ENCODE data around the gene EID3.

EID3 gene

GRCh38 chr12:104345234-104346066 is 41.9 kb downstream of the EID3 start:
- Histone ChIP-seq H3K27me3 (ENCODE audit: control insufficient read depth, insufficient read depth, low read length) (no peaks in the 10 kb centered on the region), H3K9me3 (ENCODE audit: control insufficient read depth, low read depth, low read length) (no peaks in the 10 kb centered on the region), H3K9ac (ENCODE audit: low read length) (no peak overlapping the region), H3K27ac (ENCODE audit: low read length) (no peak overlapping the region), H3K36me3 (ENCODE audit: control insufficient read depth, low read depth, low read length) (peaks cover 56% of the 10 kb centered on the region), H3K4me1 (ENCODE audit: control insufficient read depth, low read depth, low read length) (peaks cover 3% of the 10 kb centered on the region), H3K4me3 (ENCODE audit: low read length) (no peak overlapping the region)

GRCh38 chr12:104347374-104348075 is 44.0 kb downstream of the EID3 start:
- H3K4me1 ChIP-seq (ENCODE audit: control insufficient read depth, low read depth, low read length), result peaks cover 19% of the 10 kb centered on the region
- H3K36me3 ChIP-seq (ENCODE audit: control insufficient read depth, low read depth, low read length), result peaks cover 38% of the 10 kb centered on the region

GRCh38 chr12:104348283-104348993 is 44.9 kb downstream of the EID3 start:
- peaks cover 36% of the 10 kb centered on the region for H3K36me3 ChIP-seq (ENCODE audit: control insufficient read depth, low read depth, low read length)
- no peaks in the 10 kb centered on the region for H3K9me3 ChIP-seq (ENCODE audit: control insufficient read depth, low read depth, low read length)
- no peaks in the 10 kb centered on the region for H3K27me3 ChIP-seq (ENCODE audit: control insufficient read depth, insufficient read depth, low read length)
- no peak overlapping the region for H3K27ac ChIP-seq (ENCODE audit: low read length)
- peaks cover 19% of the 10 kb centered on the region for H3K4me1 ChIP-seq (ENCODE audit: control insufficient read depth, low read depth, low read length)
- H3K4me3 ChIP-seq (ENCODE audit: low read length), result no peak overlapping the region
- no peak overlapping the region for H3K9ac ChIP-seq (ENCODE audit: low read length)

More at GRCh38 chr12:104347374-104348075, 44.0 kb downstream of the EID3 start:
- Histone ChIP-seq H3K9ac (ENCODE audit: low read length) (no peak overlapping the region), H3K4me3 (ENCODE audit: low read length) (no peak overlapping the region), H3K9me3 (ENCODE audit: control insufficient read depth, low read depth, low read length) (no peaks in the 10 kb centered on the region), H3K27ac (ENCODE audit: low read length) (no peak overlapping the region), H3K27me3 (ENCODE audit: control insufficient read depth, insufficient read depth, low read length) (no peaks in the 10 kb centered on the region)

- H3K27ac ChIP-seq (ENCODE audit: low read length), result no peak overlapping the region
- H3K9ac ChIP-seq (ENCODE audit: low read length), result no peak overlapping the region
- H3K4me1 ChIP-seq (ENCODE audit: control insufficient read depth, low read depth, low read length), result peaks cover 19% of the 10 kb centered on the region
- no peak overlapping the region for H3K4me3 ChIP-seq (ENCODE audit: low read length)
- H3K9me3 ChIP-seq (ENCODE audit: control insufficient read depth, low read depth, low read length), result no peaks in the 10 kb centered on the region
- H3K27me3 ChIP-seq (ENCODE audit: control insufficient read depth, insufficient read depth, low read length), result no peaks in the 10 kb centered on the region
- H3K36me3 ChIP-seq (ENCODE audit: control insufficient read depth, low read depth, low read length), result peaks cover 36% of the 10 kb centered on the region
Measured at GRCh38 chr12:104348994-104349494, 45.5 kb downstream of the EID3 start.

- H3K36me3 ChIP-seq (ENCODE audit: control insufficient read depth, low read depth, low read length), result peaks cover 30% of the 10 kb centered on the region
- H3K9ac ChIP-seq (ENCODE audit: low read length), result no peak overlapping the region
- no peak overlapping the region for H3K27ac ChIP-seq (ENCODE audit: low read length)
Measured at GRCh38 chr12:104350211-104351056, 46.9 kb downstream of the EID3 start.

GRCh38 chr12:104351057-104351983 is 47.8 kb downstream of the EID3 start:
- H3K9me3 ChIP-seq (ENCODE audit: control insufficient read depth, low read depth, low read length), result no peaks in the 10 kb centered on the region
- H3K27me3 ChIP-seq (ENCODE audit: control insufficient read depth, insufficient read depth, low read length), result no peaks in the 10 kb centered on the region
- no peak overlapping the region for H3K27ac ChIP-seq (ENCODE audit: low read length)
- H3K36me3 ChIP-seq (ENCODE audit: control insufficient read depth, low read depth, low read length), result peaks cover 28% of the 10 kb centered on the region
- H3K4me1 ChIP-seq (ENCODE audit: control insufficient read depth, low read depth, low read length), result peaks cover 19% of the 10 kb centered on the region
- no peak overlapping the region for H3K4me3 ChIP-seq (ENCODE audit: low read length)
- no peak overlapping the region for H3K9ac ChIP-seq (ENCODE audit: low read length)

More at GRCh38 chr12:104350211-104351056, 46.9 kb downstream of the EID3 start:
- H3K27me3 ChIP-seq (ENCODE audit: control insufficient read depth, insufficient read depth, low read length), result no peaks in the 10 kb centered on the region
- peaks cover 19% of the 10 kb centered on the region for H3K4me1 ChIP-seq (ENCODE audit: control insufficient read depth, low read depth, low read length)
- H3K9me3 ChIP-seq (ENCODE audit: control insufficient read depth, low read depth, low read length), result no peaks in the 10 kb centered on the region
- no peak overlapping the region for H3K4me3 ChIP-seq (ENCODE audit: low read length)

- H3K4me3 ChIP-seq (ENCODE audit: low read length), result no peak overlapping the region
- H3K36me3 ChIP-seq (ENCODE audit: control insufficient read depth, low read depth, low read length), result peaks cover 25% of the 10 kb centered on the region
- no peaks in the 10 kb centered on the region for H3K27me3 ChIP-seq (ENCODE audit: control insufficient read depth, insufficient read depth, low read length)
- no peak overlapping the region for H3K9ac ChIP-seq (ENCODE audit: low read length)
- no peaks in the 10 kb centered on the region for H3K9me3 ChIP-seq (ENCODE audit: control insufficient read depth, low read depth, low read length)
- peaks cover 19% of the 10 kb centered on the region for H3K4me1 ChIP-seq (ENCODE audit: control insufficient read depth, low read depth, low read length)
- H3K27ac ChIP-seq (ENCODE audit: low read length), result no peak overlapping the region
Measured at GRCh38 chr12:104352106-104352713, 48.7 kb downstream of the EID3 start.

- Histone ChIP-seq H3K9me3 (ENCODE audit: control insufficient read depth, low read depth, low read length) (no peaks in the 10 kb centered on the region), H3K4me1 (ENCODE audit: control insufficient read depth, low read depth, low read length) (peaks cover 19% of the 10 kb centered on the region), H3K36me3 (ENCODE audit: control insufficient read depth, low read depth, low read length) (peaks cover 18% of the 10 kb centered on the region)
Measured at GRCh38 chr12:104353012-104353981, 49.8 kb downstream of the EID3 start.

GRCh38 chr12:104354167-104354867 is 50.8 kb downstream of the EID3 start:
- Histone ChIP-seq H3K4me3 (ENCODE audit: low read length) (no peak overlapping the region), H3K27me3 (ENCODE audit: control insufficient read depth, insufficient read depth, low read length) (no peaks in the 10 kb centered on the region), H3K9me3 (ENCODE audit: control insufficient read depth, low read depth, low read length) (no peaks in the 10 kb centered on the region), H3K9ac (ENCODE audit: low read length) (no peak overlapping the region), H3K27ac (ENCODE audit: low read length) (no peak overlapping the region), H3K4me1 (ENCODE audit: control insufficient read depth, low read depth, low read length) (peaks cover 19% of the 10 kb centered on the region), H3K36me3 (ENCODE audit: control insufficient read depth, low read depth, low read length) (peaks cover 8% of the 10 kb centered on the region)

More at GRCh38 chr12:104353012-104353981, 49.8 kb downstream of the EID3 start:
- no peaks in the 10 kb centered on the region for H3K27me3 ChIP-seq (ENCODE audit: control insufficient read depth, insufficient read depth, low read length)
- H3K27ac ChIP-seq (ENCODE audit: low read length), result no peak overlapping the region
- H3K9ac ChIP-seq (ENCODE audit: low read length), result no peak overlapping the region
- no peak overlapping the region for H3K4me3 ChIP-seq (ENCODE audit: low read length)
